Naive thymus-derived CD4-positive, alpha-beta T cell (primary cell): ENCODE results near the gene LAMA3. TPM values are rescaled to one million over a fixed set of nuclear protein-coding genes. Genes with fewer than 3 reads are reported as not detected.

Experiments used
- ATAC-seq: fragments of 150-1000 bp; cut with Tn5 transposase; 2 replicates; pipeline ENCODE4 v1.10.0; 2021; ENCODE audit warnings: mild to moderate bottlenecking, moderate library complexity
- CTCF ChIA-PET: fragments of 350-600 bp; sonication (Branson Sonifier 250); formaldehyde crosslinking; loops from one replicate; lab custom pipeline; 2021; ENCODE audit warnings: antibody characterized with exemption; lab: Charles Lee
- POLR2A ChIA-PET: fragments of 350-600 bp; sonication (Branson Sonifier 250); formaldehyde crosslinking; loops from one replicate; lab custom pipeline; 2021; ENCODE audit warnings: antibody characterized with exemption, inconsistent platforms; lab: Charles Lee
- DNase-seq, 9 donors: peaks; one replicate each; pipeline versions ENCODE4 v3.0.0 to v3.0.0-alpha.2; 2020 to 2022; ENCODE audit warnings: mixed read lengths in 1 of 9
- H3K27ac ChIP-seq: one replicate; pipeline ENCODE4 v1.7.0; 2013; ENCODE audit warnings: mild to moderate bottlenecking, low read depth, low read length, moderate library complexity
- H3K27me3 ChIP-seq, 2 donors: one replicate each; pipeline ENCODE4 v1.7.0; 2013; ENCODE audit warnings: low read length in 2 of 2, mild to moderate bottlenecking in 2 of 2, moderate library complexity in 2 of 2; ENCODE audit not compliant: control insufficient read depth in 2 of 2, insufficient read depth in 2 of 2
- H3K36me3 ChIP-seq, 3 experiments: 1 replicate in 2 of 3; 2 replicates in 1 of 3; pipeline ENCODE4 v1.7.0; 2013; ENCODE audit warnings: low read length in 3 of 3, mild to moderate bottlenecking in 3 of 3, moderate library complexity in 1 of 3; ENCODE audit not compliant: insufficient read depth in 3 of 3, control insufficient read depth in 2 of 3
- H3K4me1 ChIP-seq, 2 donors: one replicate each; pipeline ENCODE4 v1.7.0; 2013; ENCODE audit warnings: low read length in 2 of 2, mild to moderate bottlenecking in 2 of 2, moderate library complexity in 1 of 2; ENCODE audit not compliant: control insufficient read depth in 2 of 2, insufficient read depth in 2 of 2
- H3K4me3 ChIP-seq: 2 replicates; pipeline ENCODE4 v1.7.0; 2013; ENCODE audit warnings: mild to moderate bottlenecking, low read length
- H3K9me3 ChIP-seq, 3 experiments: 1 replicate in 2 of 3; 2 replicates in 1 of 3; pipeline ENCODE4 v1.7.0; 2013; ENCODE audit warnings: low read length in 3 of 3; ENCODE audit not compliant: control insufficient read depth in 2 of 3
- H3K27ac Mint-ChIP-seq, 9 donors: one replicate each; pipeline ENCODE4 v1.8.0; 2020 to 2022; ENCODE audit warnings: mixed read lengths in 9 of 9, mild to moderate bottlenecking in 8 of 9, moderate library complexity in 5 of 9, inconsistent platforms in 2 of 9
- H3K27me3 Mint-ChIP-seq, 5 donors: one replicate each; pipeline ENCODE4 v1.8.0; 2021 to 2022; ENCODE audit warnings: mixed read lengths in 5 of 5, mild to moderate bottlenecking in 1 of 5
- H3K36me3 Mint-ChIP-seq, 5 donors: one replicate each; pipeline ENCODE4 v1.8.0; 2020 to 2022; ENCODE audit warnings: mixed read lengths in 5 of 5, mild to moderate bottlenecking in 3 of 5, inconsistent platforms in 1 of 5
- H3K4me1 Mint-ChIP-seq, 7 donors: one replicate each; pipeline ENCODE4 v1.8.0; 2020 to 2022; ENCODE audit warnings: mixed read lengths in 7 of 7, mild to moderate bottlenecking in 3 of 7, inconsistent platforms in 1 of 7
- H3K4me3 Mint-ChIP-seq, 10 donors: one replicate each; pipeline ENCODE4 v1.8.0; 2020 to 2022; ENCODE audit warnings: mild to moderate bottlenecking in 10 of 10, mixed read lengths in 10 of 10, moderate library complexity in 6 of 10, inconsistent platforms in 2 of 10
- H3K9me3 Mint-ChIP-seq, 11 donors: one replicate each; pipeline ENCODE4 v1.8.0; 2020 to 2022; ENCODE audit warnings: mixed read lengths in 11 of 11, mild to moderate bottlenecking in 4 of 11, inconsistent platforms in 1 of 11, moderate library complexity in 1 of 11
- intact Hi-C, 2 donors: fragments of 100-400 bp; cut with micrococcal nuclease; formaldehyde crosslinking; loops; one replicate each; pipeline ENCODE4 v1.15.1; 2023
- polyA plus RNA-seq, 2 donors: library from polyadenylated mRNA; unstranded; fragments of 300-500 nt; fragmentation: Illumina TruSeq; gene quantifications; one replicate each; pipeline ENCODE4 v1.2.3, GENCODE V29; 2021
- total RNA-seq, 6 experiments: library from RNA in 5 of 6; stranded (reverse) in 5 of 6; gene quantifications; 1 replicate in 5 of 6; 2 replicates in 1 of 6; pipeline ENCODE4 v1.2.3 and lab custom pipeline; 2021 to 2026

The LAMA3 gene
- total and polyA plus RNA-seq, 7 experiments from 2014 or later, result 0.22 TPM; not detected in 6

DNA sequence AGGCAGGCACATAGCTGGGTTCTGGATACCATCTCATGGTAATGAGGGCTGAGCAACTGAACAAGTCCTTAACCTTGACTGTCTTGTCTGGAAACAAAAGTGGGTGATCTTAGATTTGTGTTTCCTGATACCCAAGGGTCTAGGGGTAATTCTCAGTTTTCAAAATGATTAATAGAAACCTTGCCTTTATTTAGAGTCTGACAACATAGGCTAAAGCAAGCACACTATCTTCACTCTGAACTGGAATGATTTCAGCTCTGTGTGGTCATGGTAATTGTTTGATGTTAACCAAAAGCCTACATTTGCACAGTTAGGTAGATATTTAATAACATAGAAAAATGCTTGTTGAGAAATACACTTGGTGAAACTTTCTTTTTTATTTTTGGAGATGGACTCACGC lies 6.8 kb upstream of the LAMA3 start:
- no peak for ATAC-seq
- peaks cover 0 to 2% (median 0%) of the 10 kb centered on the region in 11 donors for H3K9me3 Mint-ChIP-seq
- H3K4me3 Mint-ChIP-seq, result no peak overlapping the region
- no peak overlapping the region for H3K27ac Mint-ChIP-seq
- DNase-seq, result no peak
- Histone ChIP-seq H3K27ac (no peak overlapping the region), H3K9me3 (no peaks in the 10 kb centered on the region), H3K27me3 (peaks cover 0 to 5% of the 10 kb centered on the region in 2 donors), H3K4me1 (no peaks in the 10 kb centered on the region), H3K4me3 (no peak overlapping the region), H3K36me3 (no peaks in the 10 kb centered on the region)
- POLR2A ChIA-PET, result interaction anchor here (0.8 kb wide), 1 partner anchor 8 kb away, joined by 3 read pairs; no protein-coding TSS in a partner anchor
- CTCF ChIA-PET, result no interaction called here
- H3K27me3 Mint-ChIP-seq, result peaks cover 31 to 66% (median 58%) of the 10 kb centered on the region in 5 donors
- intact Hi-C loops, result no loop called here
- peaks cover 0 to 3% (median 0%) of the 10 kb centered on the region in 7 donors for H3K4me1 Mint-ChIP-seq
- H3K36me3 Mint-ChIP-seq, result peaks cover 0 to 4% (median 0%) of the 10 kb centered on the region in 5 donors

DNA sequence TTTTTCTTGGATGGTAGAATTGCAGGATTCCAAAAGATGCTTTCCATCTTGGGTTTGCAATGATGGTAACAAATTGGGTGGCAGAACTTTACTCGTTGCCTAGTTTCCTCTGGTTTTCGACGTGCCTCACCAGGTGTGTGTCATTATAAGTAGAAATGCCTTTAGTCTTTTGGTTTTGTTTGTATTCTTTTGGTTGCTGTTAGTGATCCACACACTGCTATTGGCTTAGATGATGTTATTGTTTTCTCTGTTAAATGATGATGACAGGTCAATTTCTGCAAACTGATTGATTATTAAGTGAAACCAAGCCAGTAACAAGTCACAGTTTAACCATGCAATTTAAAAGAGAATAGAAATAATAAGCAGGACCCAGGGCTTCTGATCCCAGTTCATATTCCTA lies 6.1 kb upstream of the LAMA3 start:
- intact Hi-C loops, result no loop called here
- H3K4me3 ChIP-seq, result no peak overlapping the region

DNA sequence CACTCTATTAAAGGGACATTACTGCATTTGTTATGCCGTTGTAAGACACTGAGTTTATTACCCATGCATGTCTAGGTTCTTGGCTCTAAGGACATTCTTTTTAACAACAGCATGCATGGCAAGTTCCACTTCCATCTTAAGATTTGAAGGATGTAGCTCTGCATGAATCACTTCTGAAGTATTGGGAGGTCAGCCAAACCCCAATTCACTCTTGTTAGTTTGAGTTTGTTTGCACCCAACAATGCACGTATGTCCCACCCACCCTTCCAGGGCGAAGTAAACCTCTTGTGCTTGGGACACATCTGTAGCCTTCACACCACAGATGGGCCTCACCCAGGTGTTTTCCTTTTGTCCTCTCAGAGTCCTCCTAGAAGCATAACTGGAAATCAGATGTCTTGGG lies 5.6 kb upstream of the LAMA3 start:
- Mint-ChIP-seq H3K27me3 (peaks cover 43 to 72% (median 66%) of the 10 kb centered on the region in 5 donors), H3K9me3 (peaks cover 0 to 2% (median 0%) of the 10 kb centered on the region in 11 donors), H3K36me3 (peaks cover 0 to 4% (median 0%) of the 10 kb centered on the region in 5 donors), H3K27ac (no peak overlapping the region), H3K4me1 (peaks cover under 1 to 4% (median 1%) of the 10 kb centered on the region in 7 donors), H3K4me3 (no peak overlapping the region)
- no peaks in the 10 kb centered on the region for H3K9me3 ChIP-seq
- POLR2A ChIA-PET, result no interaction called here
- H3K4me3 ChIP-seq, result no peak overlapping the region
- CTCF ChIA-PET, result no interaction called here
- H3K27me3 ChIP-seq, result peaks cover 7 to 11% of the 10 kb centered on the region in 2 donors
- peaks cover 3 to 5% of the 10 kb centered on the region in 2 donors for H3K4me1 ChIP-seq
- H3K36me3 ChIP-seq, result no peaks in the 10 kb centered on the region
- ATAC-seq (no peak), DNase-seq (no peak)
- no peak overlapping the region for H3K27ac ChIP-seq
- intact Hi-C loops, result no loop called here

More for the DNA sequence above, 6.1 kb upstream of the LAMA3 start:
- ChIA-PET POLR2A (no interaction called here), CTCF (no interaction called here)
- Histone ChIP-seq H3K9me3 (no peaks in the 10 kb centered on the region), H3K4me1 (no peaks in the 10 kb centered on the region), H3K36me3 (no peaks in the 10 kb centered on the region), H3K27ac (no peak overlapping the region), H3K27me3 (peaks cover 3 to 11% of the 10 kb centered on the region in 2 donors)
- peaks cover 0 to 3% (median 0%) of the 10 kb centered on the region in 7 donors for H3K4me1 Mint-ChIP-seq
- DNase-seq, result no peak
- no peak overlapping the region for H3K4me3 Mint-ChIP-seq
- H3K9me3 Mint-ChIP-seq, result peaks cover 0 to 2% (median 0%) of the 10 kb centered on the region in 11 donors
- ATAC-seq, result no peak
- H3K27ac Mint-ChIP-seq, result no peak overlapping the region
- peaks cover 0 to 4% (median 0%) of the 10 kb centered on the region in 5 donors for H3K36me3 Mint-ChIP-seq
- H3K27me3 Mint-ChIP-seq, result peaks cover 38 to 70% (median 64%) of the 10 kb centered on the region in 5 donors

DNA sequence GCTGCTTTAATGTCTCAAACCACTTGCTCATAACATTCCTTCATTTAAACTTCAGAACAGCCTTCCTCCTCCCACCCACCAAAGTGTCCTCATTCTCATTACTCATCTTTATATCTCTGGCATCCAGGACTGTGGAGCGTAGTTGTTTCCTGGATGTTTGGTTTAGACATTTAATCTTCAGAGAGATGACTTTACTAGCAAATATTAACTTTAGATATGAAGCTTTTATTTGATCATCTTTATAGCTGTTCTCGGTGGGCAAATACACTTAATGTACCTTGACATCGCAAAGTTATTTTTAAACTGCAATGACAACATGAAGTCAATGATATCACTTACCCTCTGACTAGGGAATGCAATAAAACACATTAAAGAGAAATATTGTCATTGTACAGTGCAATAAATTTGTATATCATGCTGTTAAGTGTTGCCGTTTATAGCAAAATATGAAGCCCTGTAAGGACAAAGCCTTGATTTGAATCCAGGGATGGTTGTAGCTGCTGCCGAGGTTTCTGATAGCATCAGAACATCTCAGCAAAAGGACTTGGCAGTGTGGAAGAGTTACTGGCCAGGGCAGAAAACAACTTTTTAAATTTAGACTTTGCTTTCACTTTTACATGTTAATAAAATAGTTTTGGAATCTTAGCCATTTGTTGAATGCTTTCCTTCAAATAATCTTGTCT lies 4.6 kb upstream of the LAMA3 start:
- H3K9me3 ChIP-seq, result no peaks in the 10 kb centered on the region
- H3K36me3 ChIP-seq, result no peaks in the 10 kb centered on the region
- no peak for ATAC-seq
- H3K4me1 ChIP-seq, result peaks cover 9 to 11% of the 10 kb centered on the region in 2 donors
- no peak for DNase-seq
- Mint-ChIP-seq H3K9me3 (peaks cover 0 to 2% (median 0%) of the 10 kb centered on the region in 11 donors), H3K27me3 (peaks cover 39 to 71% (median 62%) of the 10 kb centered on the region in 5 donors), H3K4me3 (no peak overlapping the region), H3K27ac (no peak overlapping the region), H3K36me3 (peaks cover 0 to 4% (median 0%) of the 10 kb centered on the region in 5 donors), H3K4me1 (peaks cover 3 to 9% (median 6%) of the 10 kb centered on the region in 7 donors)
- intact Hi-C loops, result loop anchor here in 1 of 2 donors (5.0 kb wide), 1 partner anchor 62 kb away; no protein-coding TSS in a partner anchor
- ChIA-PET CTCF (interaction anchor here (0.7 kb wide), 1 partner anchor 356 kb away, joined by 4 read pairs; no protein-coding TSS in a partner anchor), POLR2A (no interaction called here)
- no peak overlapping the region for H3K4me3 ChIP-seq
- H3K27me3 ChIP-seq, result peaks cover 10 to 11% of the 10 kb centered on the region in 2 donors
- no peak overlapping the region for H3K27ac ChIP-seq

DNA sequence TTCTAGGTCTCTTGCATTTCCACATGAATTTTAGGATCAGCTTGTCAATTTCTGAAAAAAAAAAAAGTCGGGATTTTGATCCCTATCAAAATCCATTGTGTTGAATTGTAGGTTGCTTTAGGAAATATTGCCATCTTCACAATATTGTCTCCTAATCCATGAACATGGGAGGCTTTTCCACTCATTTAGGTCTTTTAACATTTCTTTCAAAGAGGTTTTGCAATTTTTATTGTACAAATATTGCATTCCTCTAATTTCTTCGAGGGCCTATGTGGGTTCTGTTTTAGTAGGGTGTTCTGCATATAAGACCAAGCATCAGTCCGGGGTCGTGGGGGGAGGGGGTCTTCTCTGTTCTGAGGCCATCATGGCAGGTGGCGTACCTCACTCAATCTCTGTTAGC lies 725 bp upstream of the LAMA3 start:
- DNase-seq (no peak), ATAC-seq (no peak)
- intact Hi-C loops, result loop anchor here in 1 of 2 donors (5.0 kb wide), 1 partner anchor 66 kb away; no protein-coding TSS in a partner anchor
- H3K4me3 Mint-ChIP-seq, result peak overlapping the region in 9 of 10 donors; percentile 70 to 87 (median 81)
- Histone ChIP-seq H3K4me1 (peaks cover 9 to 18% of the 10 kb centered on the region in 2 donors), H3K36me3 (no peaks in the 10 kb centered on the region), H3K27me3 (peaks cover 10 to 11% of the 10 kb centered on the region in 2 donors), H3K9me3 (no peaks in the 10 kb centered on the region), H3K27ac (no peak overlapping the region), H3K4me3 (no peak overlapping the region)
- CTCF ChIA-PET, result interaction anchor here (0.9 to 1.2 kb wide), 2 partner anchors 15 to 17 kb away, joined by 3 read pairs; no protein-coding TSS in a partner anchor
- POLR2A ChIA-PET, result no interaction called here
- H3K27ac Mint-ChIP-seq, result peak overlapping the region in 1 of 9 donors; percentile 28
- no peaks in the 10 kb centered on the region for H3K36me3 Mint-ChIP-seq
- H3K9me3 Mint-ChIP-seq, result peaks cover 0 to 2% (median 0%) of the 10 kb centered on the region in 11 donors
- peaks cover 5 to 14% (median 8%) of the 10 kb centered on the region in 7 donors for H3K4me1 Mint-ChIP-seq
- peaks cover 44 to 69% (median 51%) of the 10 kb centered on the region in 5 donors for H3K27me3 Mint-ChIP-seq

DNA sequence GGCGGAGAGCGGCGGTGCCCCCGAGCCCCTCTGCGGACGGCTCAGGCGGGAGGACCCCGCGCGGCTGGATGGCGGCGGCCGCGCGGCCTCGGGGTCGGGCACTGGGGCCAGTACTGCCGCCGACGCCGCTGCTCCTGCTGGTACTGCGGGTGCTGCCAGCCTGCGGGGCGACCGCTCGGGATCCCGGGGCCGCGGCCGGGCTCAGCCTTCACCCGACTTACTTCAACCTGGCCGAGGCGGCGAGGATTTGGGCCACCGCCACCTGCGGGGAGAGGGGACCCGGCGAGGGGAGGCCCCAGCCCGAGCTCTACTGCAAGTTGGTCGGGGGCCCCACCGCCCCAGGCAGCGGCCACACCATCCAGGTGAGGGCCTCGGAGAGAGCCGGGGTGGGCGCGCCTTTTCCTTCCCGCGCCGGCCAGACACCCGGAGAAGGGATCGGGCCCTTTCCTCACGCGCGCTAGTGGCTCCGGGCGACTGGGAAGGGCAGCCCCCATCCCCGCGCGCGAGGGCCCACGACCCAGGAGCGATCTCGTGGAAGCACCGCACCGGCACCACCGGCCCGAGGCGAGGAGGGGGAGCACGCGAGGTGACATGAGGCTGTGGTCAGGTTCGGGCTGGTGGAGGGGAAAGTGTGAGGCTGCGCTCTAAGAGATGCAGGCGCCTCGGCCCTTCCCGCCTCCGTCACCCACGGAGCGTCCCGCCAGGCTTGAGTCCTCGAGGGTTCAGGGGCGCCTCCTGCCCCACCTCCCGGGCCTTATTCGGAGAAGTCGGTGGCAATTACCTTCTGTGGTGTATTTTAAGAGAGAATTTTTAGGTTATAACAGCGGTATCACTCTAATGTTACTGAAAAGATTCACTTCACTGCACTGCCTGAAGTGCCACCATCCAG lies 607 bp downstream of the LAMA3 start:
- Mint-ChIP-seq H3K27ac (no peak overlapping the region), H3K4me3 (peak overlapping the region; percentile 36 to 81 (median 63)), H3K9me3 (no peaks in the 10 kb centered on the region), H3K4me1 (peaks cover 5 to 14% (median 8%) of the 10 kb centered on the region in 7 donors), H3K36me3 (no peaks in the 10 kb centered on the region), H3K27me3 (peaks cover 33 to 66% (median 39%) of the 10 kb centered on the region in 5 donors)
- H3K27me3 ChIP-seq, result peaks cover 10 to 11% of the 10 kb centered on the region in 2 donors
- DNase-seq, result peak in 4 of 9 donors; percentile 8 to 24 (median 12)
- no peaks in the 10 kb centered on the region for H3K9me3 ChIP-seq
- H3K36me3 ChIP-seq, result no peaks in the 10 kb centered on the region
- no peak overlapping the region for H3K27ac ChIP-seq
- ATAC-seq, result peak; percentile 53
- peaks cover 9 to 18% of the 10 kb centered on the region in 2 donors for H3K4me1 ChIP-seq
- ChIA-PET POLR2A (interaction anchor here (0.6 kb wide), 2 partner anchors 9 to 105 kb away, joined by 3 read pairs; no protein-coding TSS in a partner anchor), CTCF (no interaction called here)
- peak overlapping the region; percentile 45 for H3K4me3 ChIP-seq
- intact Hi-C loops, result loop anchor here (1.0 to 5.0 kb wide), 2 partner anchors 68 kb away; no protein-coding TSS in a partner anchor
